Liver (tissue), 9 donors: Measurements from ENCODE around the gene KCNIP1. TPM values are rescaled to one million over a fixed set of nuclear protein-coding genes. Genes with fewer than 3 reads are reported as not detected.

Experiments
- DNase-seq: peaks from one replicate; pipeline ENCODE4 v3.0.0-alpha.2; 2017; ENCODE audit warnings: low spot score
- H3K27ac ChIP-seq, 2 donors: one replicate each; pipeline ENCODE4 v1.7.0; 2013; ENCODE audit warnings: inconsistent platforms in 2 of 2, low read length in 2 of 2, control low read depth in 1 of 2, low read depth in 1 of 2, mild to moderate bottlenecking in 1 of 2
- H3K27me3 ChIP-seq, 4 donors: one replicate each; pipeline versions ENCODE4 v1.6.1 to v1.7.0; 2013; ENCODE audit warnings: low read length in 3 of 4, inconsistent platforms in 1 of 4, mild to moderate bottlenecking in 1 of 4, moderate library complexity in 1 of 4; ENCODE audit not compliant: control insufficient read depth in 4 of 4, insufficient read depth in 4 of 4
- H3K36me3 ChIP-seq, 4 donors: one replicate each; pipeline versions ENCODE4 v1.6.1 to v1.7.0; 2013; ENCODE audit warnings: low read length in 3 of 4, mild to moderate bottlenecking in 3 of 4, low read depth in 1 of 4, moderate library complexity in 1 of 4; ENCODE audit not compliant: control insufficient read depth in 4 of 4, insufficient read depth in 3 of 4
- H3K4me1 ChIP-seq, 4 donors: one replicate each; pipeline versions ENCODE4 v1.6.1 to v1.7.0; 2013; ENCODE audit warnings: low read length in 3 of 4, mild to moderate bottlenecking in 3 of 4, moderate library complexity in 1 of 4; ENCODE audit not compliant: control insufficient read depth in 4 of 4, insufficient read depth in 4 of 4
- H3K4me3 ChIP-seq, 3 donors: one replicate each; pipeline versions ENCODE4 v1.6.1 to v1.7.0; 2013; ENCODE audit warnings: low read length in 3 of 3, control low read depth in 1 of 3, low read depth in 1 of 3, mild to moderate bottlenecking in 1 of 3
- H3K9ac ChIP-seq, 2 donors: one replicate each; pipeline ENCODE4 v1.7.0; 2013; ENCODE audit warnings: low read length in 2 of 2, mild to moderate bottlenecking in 2 of 2, moderate library complexity in 2 of 2, control low read depth in 1 of 2, low read depth in 1 of 2
- H3K9me3 ChIP-seq, 4 donors: one replicate each; pipeline versions ENCODE4 v1.6.1 to v1.7.0; 2013; ENCODE audit warnings: low read length in 3 of 4; ENCODE audit not compliant: control insufficient read depth in 4 of 4
- ATF3 ChIP-seq: IDR thresholded peaks from 2 replicates; pipeline ENCODE4 v1.6.1; 2016; ENCODE audit warnings: antibody characterized with exemption
- CTCF ChIP-seq: fragments of 150-350 bp; IDR thresholded peaks from 2 replicates; pipeline ENCODE4 v1.5.1; 2017; ENCODE audit warnings: improper control_type of control experiment, low read depth, low read length; ENCODE audit not compliant: missing input control
- EGR1 ChIP-seq, 2 donors: IDR thresholded peaks; 2 replicates each; pipeline ENCODE4 v1.6.1; 2016 to 2018; ENCODE audit warnings: antibody characterized with exemption in 2 of 2, low read depth in 2 of 2
- FOXA1 ChIP-seq: IDR thresholded peaks from 2 replicates; pipeline ENCODE4 v1.6.1; 2016; ENCODE audit warnings: antibody characterized with exemption
- FOXA2 ChIP-seq: IDR thresholded peaks from 2 replicates; pipeline ENCODE4 v1.6.1; 2016; ENCODE audit warnings: antibody characterized with exemption
- GABPA ChIP-seq, 2 donors: IDR thresholded peaks in 1 of 2; conservative IDR thresholded peaks in 1 of 2; 2 replicates each; pipeline ENCODE4 v1.6.1; 2016; ENCODE audit warnings: antibody characterized with exemption in 2 of 2, mild to moderate bottlenecking in 1 of 2, moderate library complexity in 1 of 2
- HNF4A ChIP-seq, 2 donors: conservative IDR thresholded peaks; 2 replicates each; pipeline ENCODE4 v1.6.1; 2016; ENCODE audit warnings: antibody characterized with exemption in 2 of 2, mild to moderate bottlenecking in 2 of 2
- HNF4G ChIP-seq: IDR thresholded peaks from 2 replicates; pipeline ENCODE4 v1.6.1; 2016; ENCODE audit warnings: antibody characterized with exemption
- JUND ChIP-seq, 2 donors: IDR thresholded peaks; 2 replicates each; pipeline ENCODE4 v1.6.1; 2016; ENCODE audit warnings: antibody characterized with exemption in 2 of 2
- MAX ChIP-seq: IDR thresholded peaks from 2 replicates; pipeline ENCODE4 v1.6.1; 2016; ENCODE audit warnings: antibody characterized with exemption
- NR2F2 ChIP-seq: IDR thresholded peaks from 2 replicates; pipeline ENCODE4 v1.6.1; 2016; ENCODE audit warnings: antibody characterized with exemption
- RAD21 ChIP-seq, 2 donors: IDR thresholded peaks; 2 replicates each; pipeline ENCODE4 v1.6.1; 2016; ENCODE audit warnings: antibody characterized with exemption in 2 of 2, mild to moderate bottlenecking in 2 of 2
- REST ChIP-seq: IDR thresholded peaks from 2 replicates; pipeline ENCODE4 v1.6.1; 2016; ENCODE audit warnings: antibody characterized with exemption, mild to moderate bottlenecking
- RXRA ChIP-seq, 2 donors: IDR thresholded peaks; 2 replicates each; pipeline ENCODE4 v1.6.1; 2017 to 2018; ENCODE audit warnings: antibody characterized with exemption in 2 of 2, mild to moderate bottlenecking in 1 of 2
- SP1 ChIP-seq: IDR thresholded peaks from 2 replicates; pipeline ENCODE4 v1.6.1; 2018; ENCODE audit warnings: antibody characterized with exemption, mild to moderate bottlenecking
- TAF1 ChIP-seq: conservative IDR thresholded peaks from 2 replicates; pipeline ENCODE4 v1.6.1; 2016; ENCODE audit warnings: antibody characterized with exemption, mild to moderate bottlenecking
- YY1 ChIP-seq: IDR thresholded peaks from 2 replicates; pipeline ENCODE4 v1.6.1; 2016; ENCODE audit warnings: antibody characterized with exemption, mild to moderate bottlenecking
- ZBTB33 ChIP-seq: IDR thresholded peaks from 2 replicates; pipeline ENCODE4 v1.6.1; 2016; ENCODE audit warnings: antibody characterized with exemption
- WGBS: extraction: QIAGEN DNeasy Blood & Tissue Kit; methylation state at CpG from one replicate; pipeline ENCODE4 v1.1.7; 2013; 5-methylcytosine and 5-hydroxymethylcytosine counted together
- polyA plus RNA-seq, 2 donors: library from polyadenylated mRNA; stranded (reverse) in 1 of 2; unstranded in 1 of 2; fragments of 200-250 nt in 1 of 2; fragments of >200 nt in 1 of 2; fragmentation: Nextera tagmentation in 1 of 2; extraction: Ambion mirVana in 1 of 2; gene quantifications; one replicate each; pipeline versions ENCODE4 v1.2.1 to v1.2.3, GENCODE V29; 2013 to 2015
- total RNA-seq, 2 donors: library from RNA; depleted of rRNA; stranded (reverse); fragments of >200 nt; gene quantifications; one replicate each; pipeline ENCODE4 v1.2.3, GENCODE V29; 2014
- donor health status: healthy.
- donor health status: healthy.
- donor health status: healthy.
- donor health status: healthy.
- donor health status: healthy.

Gene KCNIP1
- total and polyA plus RNA-seq, 4 donors = 0.08 to 0.23 TPM; not detected in 2

GRCh38 chr5:170626507-170627150 lies 122.8 kb downstream of the KCNIP1 start:
- TF ChIP-seq REST (no peak), HNF4A (conservative IDR thresholded peaks at IDR 0.05) (no peak), NR2F2 (no peak), FOXA1 (no peak), FOXA2 (no peak), GABPA (IDR thresholded peaks at IDR 0.05 in 1 of 2, conservative IDR thresholded peaks at IDR 0.05 in 1 of 2) (no peak), JUND (IDR thresholded peaks at IDR 0.05) (no peak), CTCF (no peak), TAF1 (no peak), YY1 (no peak), ATF3 (no peak), HNF4G (no peak), RXRA (IDR thresholded peaks at IDR 0.05) (no peak), EGR1 (IDR thresholded peaks at IDR 0.05; ENCODE audit: low read depth in 2 of 2) (no peak), MAX (no peak), ZBTB33 (no peak), RAD21 (IDR thresholded peaks at IDR 0.05) (no peak), SP1 (no peak)
- H3K36me3 ChIP-seq = no peaks in the 10 kb centered on the region
- 84% methylated on average over 13 of the region's 13 CpGs for WGBS
- H3K9me3 ChIP-seq = no peaks in the 10 kb centered on the region
- DNase-seq = no peak
- H3K4me3 ChIP-seq = no peak overlapping the region
- H3K27me3 ChIP-seq = peaks cover 0 to 10% (median 0%) of the 10 kb centered on the region in 4 donors
- no peaks in the 10 kb centered on the region for H3K4me1 ChIP-seq
- no peak overlapping the region for H3K27ac ChIP-seq
- no peak overlapping the region for H3K9ac ChIP-seq
